MM.1S (cell line): Measurements from ENCODE around the gene UBD.

ENCODE experiments used
- DNase-seq: peaks from one replicate; pipeline ENCODE4 v3.0.0-alpha.2; 2015
- H2AFZ ChIP-seq: fragments of 300-600 bp; sonication (generic); 2 replicates; pipeline ENCODE4 v1.6.0; 2016; ENCODE audit warnings: antibody characterized with exemption, low read length
- H3F3A ChIP-seq: fragments of 300-600 bp; sonication (generic); 2 replicates; pipeline ENCODE4 v1.6.1; 2016; ENCODE audit warnings: mild to moderate bottlenecking, antibody characterized with exemption, low read length, moderate library complexity, mixed read lengths; ENCODE audit not compliant: insufficient read depth
- H3K27ac ChIP-seq: fragments of 300-600 bp; sonication (generic); 2 replicates; pipeline ENCODE4 v1.5.1; 2016; ENCODE audit warnings: mild to moderate bottlenecking, low read length
- H3K27me3 ChIP-seq: fragments of 300-600 bp; sonication (generic); replicated peaks from 2 replicates; pipeline ENCODE4 v1.6.0; 2016; ENCODE audit warnings: low read length; ENCODE audit not compliant: insufficient read depth
- H3K36me3 ChIP-seq: fragments of 300-600 bp; sonication (generic); replicated peaks from 2 replicates; pipeline ENCODE4 v1.6.1; 2016; ENCODE audit warnings: mild to moderate bottlenecking, low read length, mixed read lengths; ENCODE audit not compliant: insufficient read depth
- H3K4me1 ChIP-seq: fragments of 300-600 bp; sonication (generic); 2 replicates; pipeline ENCODE4 v1.6.1; 2016; ENCODE audit warnings: low read length, mixed read lengths
- H3K4me2 ChIP-seq: fragments of 300-600 bp; sonication (generic); 2 replicates; pipeline ENCODE4 v1.6.0; 2016; ENCODE audit warnings: low read depth, low read length
- H3K4me3 ChIP-seq: fragments of 300-600 bp; sonication (generic); 2 replicates; pipeline ENCODE4 v1.5.1; 2016; ENCODE audit warnings: low read length, mixed read lengths
- H3K79me2 ChIP-seq: fragments of 300-600 bp; sonication (generic); 2 replicates; pipeline ENCODE4 v1.6.1; 2016; ENCODE audit warnings: mixed run types, low read length, mixed read lengths
- H3K9ac ChIP-seq: fragments of 300-600 bp; sonication (generic); 2 replicates; pipeline ENCODE4 v1.6.1; 2016; ENCODE audit warnings: low read length, mixed read lengths
- H3K9me2 ChIP-seq: fragments of 300-600 bp; sonication (generic); replicated peaks from 2 replicates; pipeline ENCODE4 v1.6.1; 2016; ENCODE audit warnings: mild to moderate bottlenecking, low read length, mixed read lengths; ENCODE audit not compliant: insufficient read depth
- H3K9me3 ChIP-seq: fragments of 300-600 bp; sonication (generic); replicated peaks from 2 replicates; pipeline ENCODE4 v1.6.1; 2016; ENCODE audit warnings: mild to moderate bottlenecking, low read length, mixed read lengths; ENCODE audit not compliant: insufficient read depth
- H4K20me1 ChIP-seq: fragments of 300-600 bp; sonication (generic); 2 replicates; pipeline ENCODE4 v1.6.1; 2016; ENCODE audit warnings: mild to moderate bottlenecking, low read length, moderate library complexity, mixed read lengths; ENCODE audit not compliant: insufficient read depth
- CTCF ChIP-seq: fragments of 300-600 bp; sonication (generic); IDR thresholded peaks from 2 replicates; pipeline ENCODE4 v1.5.1; 2016; ENCODE audit warnings: antibody characterized with exemption, low read length, mixed read lengths
- EZH2 ChIP-seq: fragments of 300-600 bp; sonication (generic); optimal IDR thresholded peaks from 2 replicates; pipeline ENCODE3; 2017; ENCODE audit warnings: low read depth, mild to moderate bottlenecking, antibody characterized with exemption, low read length, mixed read lengths
- EZH2phosphoT487 ChIP-seq: fragments of 300-600 bp; sonication (generic); IDR thresholded peaks from 2 replicates; pipeline ENCODE4 v1.6.1; 2018; ENCODE audit warnings: antibody characterized with exemption, low read length

UBD gene

GRCh38 chr6:29537714-29538403, 21.7 kb downstream of the UBD start:
- Histone ChIP-seq H3K4me3 (no peak overlapping the region), H3K9me3 (no peaks in the 10 kb centered on the region), H3K4me2 (no peak overlapping the region), H3F3A (no peaks in the 10 kb centered on the region), H3K4me1 (no peaks in the 10 kb centered on the region), H3K9me2 (no peaks in the 10 kb centered on the region; the same call in 1 of the 2 replicates), H3K36me3 (no peaks in the 10 kb centered on the region), H3K27me3 (no peaks in the 10 kb centered on the region), H3K9ac (no peak overlapping the region), H4K20me1 (no peaks in the 10 kb centered on the region), H2AFZ (no peak overlapping the region), H3K79me2 (no peaks in the 10 kb centered on the region), H3K27ac (no peak overlapping the region)
- DNase-seq: no peak
- TF ChIP-seq EZH2 (no peak), EZH2phosphoT487 (no peak), CTCF (no peak)

- DNase-seq: no peak
- no peak overlapping the region for H3K27ac ChIP-seq
- no peaks in the 10 kb centered on the region for H3K27me3 ChIP-seq
- no peaks in the 10 kb centered on the region for H4K20me1 ChIP-seq
- no peaks in the 10 kb centered on the region for H3F3A ChIP-seq
- H3K79me2 ChIP-seq: no peaks in the 10 kb centered on the region
- H3K4me1 ChIP-seq: no peaks in the 10 kb centered on the region
- no peak overlapping the region for H2AFZ ChIP-seq
- H3K4me3 ChIP-seq: no peak overlapping the region
- no peaks in the 10 kb centered on the region for H3K9me3 ChIP-seq
- no peaks in the 10 kb centered on the region for H3K36me3 ChIP-seq
- no peak overlapping the region for H3K9ac ChIP-seq
- no peak for TF ChIP-seq CTCF
- TF ChIP-seq EZH2phosphoT487: no peak
- no peak for TF ChIP-seq EZH2
- no peaks in the 10 kb centered on the region for H3K9me2 ChIP-seq
- H3K4me2 ChIP-seq: no peak overlapping the region
Measured at GRCh38 chr6:29532320-29532951, 27.1 kb downstream of the UBD start.

GRCh38 chr6:29531668-29532067, 27.9 kb downstream of the UBD start:
- no peaks in the 10 kb centered on the region for H3K4me1 ChIP-seq
- no peaks in the 10 kb centered on the region for H3K9me3 ChIP-seq
- H3K79me2 ChIP-seq: no peaks in the 10 kb centered on the region
- no peaks in the 10 kb centered on the region for H3K36me3 ChIP-seq
- H3K9me2 ChIP-seq: no peaks in the 10 kb centered on the region
- H3K4me3 ChIP-seq: no peak overlapping the region
- no peaks in the 10 kb centered on the region for H3F3A ChIP-seq
- H3K27ac ChIP-seq: no peak overlapping the region
- H3K9ac ChIP-seq: no peak overlapping the region
- no peaks in the 10 kb centered on the region for H4K20me1 ChIP-seq
- no peak overlapping the region for H2AFZ ChIP-seq
- H3K27me3 ChIP-seq: no peaks in the 10 kb centered on the region
- no peak for DNase-seq
- TF ChIP-seq EZH2phosphoT487 (no peak), EZH2 (no peak), CTCF (no peak)
- no peak overlapping the region for H3K4me2 ChIP-seq
